Muscle of arm (tissue), 12 donors: ENCODE data around the gene C19orf33. TPM values are rescaled to one million over a fixed set of nuclear protein-coding genes. Genes with fewer than 3 reads are reported as not detected.
A peak's percentile ranks its signal among the peaks of the same experiment; 100 is the strongest.
"Not testable (repeated sequence)": the region's sequence is repeated elsewhere in the genome, so short reads cannot be mapped to it uniquely, and the experiment has no call there.

Experiments used
- DNase-seq: peaks from one replicate; pipeline ENCODE4 v3.0.0-alpha.2; 2013
- polyA plus RNA-seq, 12 donors: library from polyadenylated mRNA; unstranded; fragments of 120-200 nt; gene quantifications; one replicate each; pipeline ENCODE4 v1.2.1, GENCODE V29; 2013; ENCODE audit not compliant: insufficient read length in 12 of 12

Gene C19orf33
- polyA plus RNA-seq, 12 donors: 0.43 to 144 (median 0.84) TPM; not detected in 2

DNA sequence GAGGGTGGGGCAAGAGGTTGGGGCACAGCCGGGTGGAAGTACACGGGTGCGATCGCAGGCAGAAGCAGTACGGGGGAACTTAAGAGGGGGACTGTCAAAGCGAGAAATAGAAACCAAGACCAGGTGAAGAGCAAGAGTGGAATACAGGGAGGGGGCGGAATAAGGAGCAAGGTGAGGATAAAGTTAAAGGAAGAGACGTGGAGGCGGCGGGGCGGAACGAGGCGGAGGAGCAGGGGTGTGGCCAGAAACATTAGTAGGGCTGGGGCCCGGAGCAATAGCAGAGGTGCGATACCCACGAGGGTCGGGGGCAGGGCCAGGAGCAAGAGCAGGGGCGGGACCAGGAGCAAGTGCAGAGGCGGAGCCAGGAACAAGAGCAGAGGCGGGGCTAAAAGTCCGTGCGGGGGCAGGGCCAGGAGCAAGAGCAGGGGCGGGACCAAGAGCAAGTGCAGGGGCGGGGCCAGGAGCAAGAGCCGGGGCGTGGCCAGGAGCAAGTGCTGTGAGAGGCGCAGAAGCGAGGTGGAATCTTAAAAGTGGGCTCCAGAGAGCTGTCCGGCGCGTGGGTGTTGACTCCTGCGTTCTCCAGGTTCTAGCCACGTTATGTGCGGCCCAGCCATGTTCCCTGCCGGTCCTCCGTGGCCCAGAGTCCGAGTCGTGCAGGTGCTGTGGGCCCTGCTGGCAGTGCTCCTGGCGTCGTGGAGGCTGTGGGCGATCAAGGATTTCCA lies 32.7 kb downstream of the C19orf33 start:
- DNase-seq: peak; percentile 85

DNA sequence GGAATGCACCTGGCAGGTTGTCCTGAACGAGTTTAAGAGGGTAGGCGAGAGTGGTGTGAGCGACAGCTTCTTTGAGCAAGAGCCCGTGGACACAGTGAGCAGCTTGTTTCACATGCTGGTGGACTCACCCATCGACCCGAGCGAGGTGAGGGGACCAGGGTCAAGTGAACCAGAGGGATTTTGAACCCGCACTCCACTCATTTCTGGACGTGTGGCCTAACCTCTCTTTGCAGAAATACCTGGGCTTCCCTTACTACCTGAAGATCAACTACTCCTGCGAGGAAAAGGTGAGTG lies 33.3 kb downstream of the C19orf33 start:
- no peak for DNase-seq

DNA sequence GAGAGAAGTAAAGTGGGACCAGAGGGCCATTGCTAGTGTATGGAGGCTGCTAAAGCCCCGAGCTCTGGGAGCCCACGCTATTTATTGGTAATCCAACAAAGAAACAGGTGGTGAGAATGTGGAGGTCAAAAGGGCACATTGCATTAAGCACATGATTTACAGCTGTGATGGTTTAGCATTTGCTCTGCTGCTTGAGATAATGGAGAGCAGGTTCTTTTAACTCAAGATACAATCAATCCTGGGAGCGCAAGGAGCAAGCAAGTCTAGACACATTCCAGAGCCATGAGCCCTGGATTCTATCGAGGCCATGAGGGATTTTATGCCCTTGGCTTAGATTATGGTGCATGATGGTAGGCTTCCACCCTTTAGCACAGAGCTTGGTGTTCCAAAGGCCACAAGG lies 35.0 kb downstream of the C19orf33 start:
- not testable (repeated sequence) for DNase-seq

DNA sequence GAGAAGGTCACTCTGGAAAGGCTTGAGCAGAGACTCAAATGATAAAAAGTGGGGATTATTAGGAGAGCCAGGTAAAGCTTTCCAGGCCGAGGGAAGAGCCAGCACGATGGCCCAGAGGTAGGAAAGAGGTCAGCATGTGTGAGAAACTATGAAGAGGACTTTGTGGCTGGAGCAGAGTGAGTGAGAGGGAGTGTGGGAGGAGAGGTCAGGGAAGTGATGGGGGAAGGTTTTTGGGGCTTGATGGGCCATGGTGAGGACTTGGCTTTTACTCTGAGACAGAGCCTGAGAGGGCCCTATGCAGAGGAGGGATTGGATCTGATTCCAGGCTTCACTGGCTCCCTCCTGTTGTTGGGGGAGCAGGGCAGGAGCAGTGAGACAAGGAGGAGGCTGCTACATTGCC lies 36.9 kb downstream of the C19orf33 start:
- no peak for DNase-seq

DNA sequence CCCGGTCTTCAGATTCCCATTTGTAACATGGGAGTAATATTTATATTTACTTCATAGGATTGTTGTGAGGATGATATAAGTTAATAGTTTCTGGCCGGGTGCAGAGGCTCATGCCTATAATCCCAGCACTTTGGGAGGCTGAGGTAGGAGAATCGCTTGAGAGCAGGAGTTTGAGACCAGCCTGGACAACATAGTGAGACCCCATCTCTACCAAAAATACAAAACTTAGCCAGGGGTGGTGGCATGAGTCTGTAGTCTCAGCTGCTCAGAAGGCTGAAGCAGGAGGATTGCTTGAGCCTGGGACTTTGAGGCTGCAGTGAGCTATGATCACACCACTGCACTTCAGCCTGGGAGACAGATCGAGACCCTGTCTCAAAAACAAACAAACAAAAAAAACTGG lies 42.8 kb downstream of the C19orf33 start:
- DNase-seq: no peak

DNA sequence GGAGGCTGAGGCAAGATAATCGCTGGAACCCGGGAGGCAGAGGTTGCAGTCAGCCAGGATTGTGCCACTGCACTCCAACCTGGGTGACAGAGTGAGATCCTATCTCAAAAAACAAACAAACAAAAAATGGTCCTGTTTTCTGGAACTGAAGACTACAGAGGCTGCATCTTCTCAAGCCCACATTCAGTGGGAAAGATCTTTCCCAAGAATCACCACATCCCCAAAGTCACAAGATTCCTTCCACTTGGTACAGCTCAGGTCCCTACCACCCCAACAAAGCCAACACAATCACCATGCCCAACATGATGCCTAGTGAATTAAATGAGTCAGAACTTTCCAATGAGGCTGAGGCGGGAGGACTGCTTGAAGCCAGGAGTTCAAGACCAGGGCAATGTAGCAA lies 46.8 kb downstream of the C19orf33 start:
- DNase-seq: no peak

DNA sequence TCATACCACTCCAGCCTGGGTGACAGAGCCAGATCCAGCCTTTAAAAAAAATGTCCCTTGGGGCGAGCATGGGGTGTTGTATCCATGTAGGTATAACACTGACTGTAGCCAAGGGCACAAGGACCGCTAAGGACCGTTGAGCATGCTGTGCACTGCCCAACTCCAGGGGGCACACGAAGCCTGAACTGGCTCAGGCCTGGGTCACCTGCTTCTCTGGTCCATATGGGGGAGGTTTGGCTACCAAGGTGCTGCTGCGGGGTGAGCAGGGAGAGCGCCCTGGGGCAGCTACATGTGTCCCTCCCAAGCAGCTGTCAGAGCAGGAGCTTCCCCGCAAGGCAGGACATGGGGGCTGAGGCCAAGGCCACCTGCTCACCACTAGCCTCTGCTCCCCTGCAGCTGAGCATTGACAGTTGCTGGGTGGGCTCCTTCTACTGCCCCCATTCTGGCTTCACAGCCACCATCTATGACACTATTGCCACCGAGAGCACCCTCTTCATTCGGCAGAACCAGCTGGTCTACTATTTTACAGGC lies 47.9 kb downstream of the C19orf33 start:
- DNase-seq: no peak

DNA sequence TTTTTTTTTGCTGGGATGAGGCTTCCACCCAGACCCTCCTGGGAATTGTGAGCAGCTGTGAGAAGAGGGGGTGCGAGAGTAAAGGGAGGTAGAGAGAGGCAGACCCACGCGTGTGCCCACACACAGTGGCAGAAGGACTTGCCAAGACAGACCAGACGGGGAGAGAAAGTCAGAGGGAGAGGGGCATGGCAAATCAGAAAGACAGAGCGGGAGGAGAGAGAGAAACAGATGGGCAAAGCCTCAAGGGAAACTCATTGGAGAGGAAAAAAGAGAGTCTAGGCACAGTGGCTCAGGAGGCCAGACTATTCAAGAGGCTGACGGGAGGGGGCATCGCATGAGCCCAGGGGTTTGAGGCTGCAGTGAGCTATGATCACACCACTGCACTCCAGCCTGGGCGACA lies 48.6 kb downstream of the C19orf33 start:
- DNase-seq: no peak

Other genes with a start within 250 kb of the C19orf33 start
- gene DPF1, start 80.0 kb upstream of the C19orf33 start, polyA plus RNA-seq: 10 to 100 TPM in 1 of 12 donors, 1 to 10 TPM in 10, not detected in 1; 2.8 to 18.2 (median 3.3) TPM
- 10 to 100 TPM in 7 of 12 donors, 1 to 10 TPM in 4, not detected in 1; 9.1 to 73.8 (median 12.2) TPM for gene PPP1R14A, start 47.9 kb upstream of the C19orf33 start, polyA plus RNA-seq
- 10 to 100 TPM in 4 of 12 donors, 1 to 10 TPM in 7, not detected in 1; 2.7 to 80.3 (median 4.9) TPM for gene SPINT2, start 39.7 kb upstream of the C19orf33 start, polyA plus RNA-seq
- 10 to 100 TPM in 11 of 12 donors, not detected in 1; 13.0 to 27.2 (median 22.9) TPM for gene YIF1B, start 11.7 kb downstream of the C19orf33 start, polyA plus RNA-seq
- 1 to 10 TPM in 11 of 12 donors, not detected in 1; 1.7 to 5.3 (median 2.4) TPM for gene KCNK6, start 15.6 kb downstream of the C19orf33 start, polyA plus RNA-seq
- 1 to 10 TPM in 10 of 12 donors, not detected in 2; 1.3 to 4.9 (median 2.3) TPM for gene CATSPERG, start 31.6 kb downstream of the C19orf33 start, polyA plus RNA-seq
- gene PSMD8, start 70.3 kb downstream of the C19orf33 start, polyA plus RNA-seq: 100 to 1,000 TPM in 11 of 12 donors, not detected in 1; 111 to 140 (median 119) TPM
- gene GGN, start 83.8 kb downstream of the C19orf33 start, polyA plus RNA-seq: under 1 TPM in 6 of 12 donors, not detected in 6; 0.25 to 0.38 (median 0.34) TPM
- under 1 TPM in 10 of 12 donors, not detected in 2; 0.31 to 0.98 (median 0.52) TPM for gene SPRED3, start 84.4 kb downstream of the C19orf33 start, polyA plus RNA-seq
- 10 to 100 TPM in 4 of 12 donors, 1 to 10 TPM in 7, not detected in 1; 6.4 to 30.9 (median 9.3) TPM for gene FAM98C, start 98.8 kb downstream of the C19orf33 start, polyA plus RNA-seq
- gene RASGRP4, start 122.0 kb downstream of the C19orf33 start, polyA plus RNA-seq: 1 to 10 TPM in 10 of 12 donors, not detected in 2; 1.2 to 4.3 (median 2.4) TPM
- 100 to 1,000 TPM; 205 to 659 (median 555) TPM for gene RYR1, start 129.4 kb downstream of the C19orf33 start, polyA plus RNA-seq